H9 (cell line): ENCODE results near the gene TMEM126A. TPM values are rescaled to one million over a fixed set of nuclear protein-coding genes. Genes with fewer than 3 reads are reported as not detected.

Source experiments
- DNase-seq: peaks from one replicate; pipeline ENCODE4 v3.0.0-alpha.2; 2017
- H2AFZ ChIP-seq: one replicate; pipeline ENCODE4 v1.6.1; 2013; ENCODE audit warnings: mild to moderate bottlenecking, low read length, control low read depth, moderate library complexity
- H2AK5ac ChIP-seq: 2 replicates; pipeline ENCODE4 v1.6.1; 2013; ENCODE audit warnings: low read length, control low read depth, mixed read lengths; ENCODE audit not compliant: insufficient read length
- H2BK120ac ChIP-seq: one replicate; pipeline ENCODE4 v1.6.1; 2013; ENCODE audit warnings: low read depth, mild to moderate bottlenecking, low read length, control low read depth, inconsistent platforms; ENCODE audit not compliant: poor library complexity, severe bottlenecking
- H2BK12ac ChIP-seq: 2 replicates; pipeline ENCODE4 v1.6.1; 2013; ENCODE audit warnings: low read length, control low read depth, mixed read lengths, low read depth; ENCODE audit not compliant: insufficient read length
- H2BK15ac ChIP-seq: 2 replicates; pipeline ENCODE4 v1.6.1; 2013; ENCODE audit warnings: low read depth, low read length, control low read depth
- H2BK20ac ChIP-seq: one replicate; pipeline ENCODE4 v1.6.1; 2013; ENCODE audit warnings: low read depth, mild to moderate bottlenecking, low read length, control low read depth, inconsistent platforms; ENCODE audit not compliant: poor library complexity, severe bottlenecking
- H2BK5ac ChIP-seq: 2 replicates; pipeline ENCODE4 v1.6.1; 2013; ENCODE audit warnings: low read length, control low read depth, mixed read lengths; ENCODE audit not compliant: insufficient read length
- H3K14ac ChIP-seq: 2 replicates; pipeline ENCODE4 v1.6.1; 2013; ENCODE audit warnings: low read length, control low read depth; ENCODE audit not compliant: insufficient read depth
- H3K18ac ChIP-seq: 2 replicates; pipeline ENCODE4 v1.6.1; 2013; ENCODE audit warnings: low read depth, mild to moderate bottlenecking, mixed read lengths, low read length, control low read depth; ENCODE audit not compliant: insufficient read length
- H3K23ac ChIP-seq: 2 replicates; pipeline ENCODE4 v1.6.1; 2013; ENCODE audit warnings: low read length, control low read depth, mixed read lengths, low read depth; ENCODE audit not compliant: insufficient read length
- H3K23me2 ChIP-seq: 2 replicates; pipeline ENCODE4 v1.6.1; 2013; ENCODE audit warnings: low read depth, mild to moderate bottlenecking, mixed read lengths, low read length, control low read depth; ENCODE audit not compliant: insufficient read length, poor library complexity, severe bottlenecking
- H3K27ac ChIP-seq: 2 replicates; pipeline ENCODE4 v1.5.1; 2013; ENCODE audit warnings: low read length, control low read depth, mixed read lengths, low read depth; ENCODE audit not compliant: insufficient read length
- H3K27me3 ChIP-seq: 2 replicates; pipeline ENCODE4 v1.6.1; 2013; ENCODE audit warnings: low read length, control low read depth, inconsistent platforms; ENCODE audit not compliant: insufficient read depth
- H3K4ac ChIP-seq: 2 replicates; pipeline ENCODE4 v1.6.1; 2013; ENCODE audit warnings: low read depth, mild to moderate bottlenecking, control low read depth, inconsistent platforms, low read length, moderate library complexity
- H3K4me1 ChIP-seq: 2 replicates; pipeline ENCODE4 v1.6.1; 2013; ENCODE audit warnings: low read length, control low read depth, inconsistent platforms; ENCODE audit not compliant: insufficient read depth
- H3K4me2 ChIP-seq: 2 replicates; pipeline ENCODE4 v1.6.1; 2013; ENCODE audit warnings: low read length, control low read depth, mixed read lengths; ENCODE audit not compliant: insufficient read length, insufficient read depth
- H3K56ac ChIP-seq: 2 replicates; pipeline ENCODE4 v1.6.1; 2013; ENCODE audit warnings: low read depth, mild to moderate bottlenecking, mixed read lengths, low read length, control low read depth; ENCODE audit not compliant: insufficient read length
- H3K79me1 ChIP-seq: 2 replicates; pipeline ENCODE4 v1.6.1; 2013; ENCODE audit warnings: low read depth, mild to moderate bottlenecking, moderate library complexity, low read length, control low read depth, inconsistent platforms; ENCODE audit not compliant: insufficient read depth, poor library complexity, severe bottlenecking
- H3K79me2 ChIP-seq: 2 replicates; pipeline ENCODE4 v1.6.1; 2013; ENCODE audit warnings: low read length, control low read depth, inconsistent platforms; ENCODE audit not compliant: insufficient read depth
- H3K9ac ChIP-seq: 2 replicates; pipeline ENCODE4 v1.6.1; 2013; ENCODE audit warnings: low read length, control low read depth, mixed read lengths; ENCODE audit not compliant: insufficient read length; ENCODE audit errors: extremely low read depth
- H3K9me3 ChIP-seq: one replicate; pipeline ENCODE4 v1.6.1; 2013; ENCODE audit warnings: low read depth, low read length, inconsistent platforms; ENCODE audit not compliant: control insufficient read depth
- H3T11ph ChIP-seq: one replicate; pipeline ENCODE4 v1.6.1; 2013; ENCODE audit warnings: mild to moderate bottlenecking, low read length, control low read depth, inconsistent platforms
- H4K20me1 ChIP-seq: one replicate; pipeline ENCODE4 v1.6.1; 2013; ENCODE audit not compliant: control insufficient read depth, insufficient read length, insufficient read depth
- H4K5ac ChIP-seq: 2 replicates; pipeline ENCODE4 v1.6.1; 2013; ENCODE audit warnings: low read depth, mild to moderate bottlenecking, mixed read lengths, low read length, control low read depth; ENCODE audit not compliant: insufficient read length
- H4K8ac ChIP-seq: replicated peaks from 2 replicates; pipeline ENCODE4 v1.6.1; 2013; ENCODE audit warnings: low read length, control low read depth, mixed read lengths, low read depth; ENCODE audit not compliant: insufficient read length
- H4K91ac ChIP-seq: 2 replicates; pipeline ENCODE4 v1.6.1; 2013; ENCODE audit warnings: low read depth, mild to moderate bottlenecking, moderate library complexity, mixed read lengths, low read length, control low read depth; ENCODE audit not compliant: insufficient read length
- H3K27ac Mint-ChIP-seq, 3 experiments: 2 replicates in 2 of 3; 3 replicates in 1 of 3; pipeline ENCODE4 v1.8.0; 2020 to 2021; ENCODE audit warnings: mixed read lengths in 3 of 3, mild to moderate bottlenecking in 1 of 3, moderate library complexity in 1 of 3
- H3K27me3 Mint-ChIP-seq: 2 replicates; pipeline ENCODE4 v1.8.0; 2021; ENCODE audit warnings: low read depth, mild to moderate bottlenecking, moderate library complexity, mixed read lengths
- H3K36me3 Mint-ChIP-seq, 3 experiments: 2 replicates in 2 of 3; 3 replicates in 1 of 3; pipeline ENCODE4 v1.8.0; 2020 to 2021; ENCODE audit warnings: low read depth in 3 of 3, mixed read lengths in 3 of 3; ENCODE audit not compliant: insufficient read depth in 1 of 3
- H3K4me1 Mint-ChIP-seq, 2 experiments: 2 replicates each; pipeline ENCODE4 v1.8.0; 2020; ENCODE audit warnings: mixed read lengths in 2 of 2
- H3K4me3 Mint-ChIP-seq, 2 experiments: 2 replicates in 1 of 2; 3 replicates in 1 of 2; pipeline ENCODE4 v1.8.0; 2020 to 2021; ENCODE audit warnings: mild to moderate bottlenecking in 2 of 2, mixed read lengths in 2 of 2, moderate library complexity in 1 of 2
- H3K9me3 Mint-ChIP-seq, 2 experiments: 2 replicates in 1 of 2; 3 replicates in 1 of 2; pipeline ENCODE4 v1.8.0; 2020; ENCODE audit warnings: mild to moderate bottlenecking in 2 of 2, mixed read lengths in 2 of 2, moderate library complexity in 1 of 2
- CTCF ChIP-seq: fragments of 200-600 bp; sonication (generic); conservative IDR thresholded peaks from 3 replicates; pipeline ENCODE4 v1.8.0; 2021; ENCODE audit warnings: antibody characterized with exemption, mild to moderate bottlenecking
- WGBS: extraction: QIAGEN DNeasy Blood & Tissue Kit; methylation state at CpG from one replicate; pipeline ENCODE4 v1.1.7; 2013; ENCODE audit warnings: missing lambda C conversion rate, low lambda C conversion rate, mixed read lengths; ENCODE audit not compliant: insufficient read length; ENCODE audit errors: extremely low coverage; 5-methylcytosine and 5-hydroxymethylcytosine counted together
- total RNA-seq: library from RNA; stranded (reverse); gene quantifications from 2 replicates; pipeline ENCODE4 v1.2.1, GENCODE V29; 2021

TMEM126A gene
- total RNA-seq, 1 experiment from 2014 or later, result 28.0 TPM

- Histone ChIP-seq H3T11ph (no peak overlapping the region), H3K18ac (no peak overlapping the region), H2BK12ac (no peak overlapping the region), H4K20me1 (no peaks in the 10 kb centered on the region), H2BK20ac (no peak overlapping the region), H3K23ac (no peak overlapping the region), H3K79me2 (no peaks in the 10 kb centered on the region), H4K91ac (no peak overlapping the region), H3K27me3 (no peaks in the 10 kb centered on the region), H3K27ac (no peak overlapping the region), H3K4me2 (no peak overlapping the region), H3K56ac (no peak overlapping the region), H3K9ac (no peak overlapping the region), H2BK120ac (no peak overlapping the region), H3K79me1 (no peaks in the 10 kb centered on the region), H4K5ac (no peak overlapping the region), H2AFZ (no peak overlapping the region), H3K4ac (no peak overlapping the region), H2BK15ac (no peak overlapping the region), H4K8ac (no peak overlapping the region), H3K4me1 (no peaks in the 10 kb centered on the region), H3K14ac (no peak overlapping the region), H3K9me3 (no peaks in the 10 kb centered on the region), H2BK5ac (no peak overlapping the region), H2AK5ac (no peak overlapping the region), H3K23me2 (no peaks in the 10 kb centered on the region)
- no peaks in the 10 kb centered on the region for H3K27me3 Mint-ChIP-seq
- H3K27ac Mint-ChIP-seq, result no peak overlapping the region; a peak in 2 of 7 replicates
- H3K4me1 Mint-ChIP-seq, result peaks cover 17% of the 10 kb centered on the region in 2 experiments
- DNase-seq, result no peak
- H3K36me3 Mint-ChIP-seq, result peaks cover 0 to 1% (median 0%) of the 10 kb centered on the region in 3 experiments; a peak in 2 of 7 replicates
- WGBS, result no CpG with 5 or more reads among the region's 5 CpGs
- no peak for TF ChIP-seq CTCF
- no peaks in the 10 kb centered on the region for H3K9me3 Mint-ChIP-seq
- H3K4me3 Mint-ChIP-seq, result no peak overlapping the region
Measured at GRCh38 chr11:85599083-85599482, 48.7 kb upstream of the TMEM126A start.
